K562 (cell line): ENCODE data around the gene RPL39. TPM values are rescaled to one million over a fixed set of nuclear protein-coding genes. Genes with fewer than 3 reads are reported as not detected.

ENCODE experiments used
- ARNT ChIP-seq, 2 experiments: fragments of 450-650 bp; IDR thresholded peaks; 2 replicates each; pipeline ENCODE4 v1.6.1; 2016; ENCODE audit warnings: mild to moderate bottlenecking in 1 of 2
- BRCA1 ChIP-seq, 2 experiments: fragments of 450-650 bp in 1 of 2; sonication (generic) in 1 of 2; formaldehyde crosslinking in 1 of 2; IDR thresholded peaks; 2 replicates each; pipeline versions ENCODE4 v1.5.0 to v1.6.1; 2017 to 2020; ENCODE audit warnings: mild to moderate bottlenecking in 1 of 2, missing genetic modification reagents in 1 of 2
- CC2D1A ChIP-seq: fragments of 450-650 bp; IDR thresholded peaks from 2 replicates; pipeline ENCODE4 v1.6.1; 2017; ENCODE audit warnings: mild to moderate bottlenecking
- HDAC3 ChIP-seq: fragments of 450-650 bp; IDR thresholded peaks from 2 replicates; pipeline ENCODE4 v1.6.1; 2018; ENCODE audit warnings: borderline replicate concordance, mild to moderate bottlenecking, moderate library complexity; ENCODE audit not compliant: partially characterized antibody
- JUNB ChIP-seq: fragments of 450-650 bp; formaldehyde crosslinking; conservative IDR thresholded peaks from 2 replicates; pipeline ENCODE4 v1.4.0; 2020; ENCODE audit warnings: mild to moderate bottlenecking
- MECOM ChIP-seq: fragments of 250-450 bp; sonication (Bioruptor Pico); IDR thresholded peaks from 2 replicates; pipeline ENCODE4 v1.8.0; 2022; ENCODE audit warnings: inconsistent platforms
- MEF2D ChIP-seq: conservative IDR thresholded peaks from 2 replicates; pipeline ENCODE4 v1.6.1; 2016; ENCODE audit warnings: low read depth, missing genetic modification characterization, missing compliant biosample characterization
- NEUROD1 ChIP-seq: fragments of 150-350 bp; IDR thresholded peaks from 2 replicates; pipeline ENCODE4 v1.6.1; 2014; ENCODE audit warnings: borderline replicate concordance, low read length, low read depth; ENCODE audit not compliant: partially characterized antibody
- NR2C1 ChIP-seq, 2 experiments: fragments of 450-650 bp; IDR thresholded peaks; 2 replicates each; pipeline ENCODE4 v1.6.1; 2017; ENCODE audit warnings: mild to moderate bottlenecking in 2 of 2, antibody characterized with exemption in 1 of 2, inconsistent platforms in 1 of 2, missing compliant biosample characterization in 1 of 2, missing genetic modification characterization in 1 of 2
- NUFIP1 ChIP-seq: fragments of 450-650 bp; IDR thresholded peaks from 2 replicates; pipeline ENCODE4 v1.6.1; 2018; ENCODE audit not compliant: partially characterized antibody
- POLR2B ChIP-seq: fragments of 450-650 bp; IDR thresholded peaks from 2 replicates; pipeline ENCODE4 v1.6.1; 2018; ENCODE audit warnings: low read depth; ENCODE audit not compliant: partially characterized antibody
- POLR3A ChIP-seq: IDR thresholded peaks from 2 replicates; pipeline ENCODE4 v1.6.1; 2011; ENCODE audit warnings: borderline replicate concordance, mild to moderate bottlenecking, moderate library complexity; ENCODE audit not compliant: insufficient read length, insufficient read depth; ENCODE audit errors: extremely low read depth
- PTTG1 ChIP-seq: fragments of 450-650 bp; IDR thresholded peaks from 2 replicates; pipeline ENCODE4 v1.6.1; 2016; ENCODE audit warnings: low read depth, mild to moderate bottlenecking, missing genetic modification characterization, missing compliant biosample characterization
- PYGO2 ChIP-seq: fragments of 450-650 bp; IDR thresholded peaks from 2 replicates; pipeline ENCODE4 v1.6.1; 2016; ENCODE audit warnings: mild to moderate bottlenecking, missing genetic modification characterization, moderate library complexity, missing compliant biosample characterization
- RBFOX2 ChIP-seq: fragments of 200-400 bp; formaldehyde crosslinking; IDR thresholded peaks from 2 replicates; pipeline ENCODE4 v1.6.1; 2017; ENCODE audit warnings: low read depth, mild to moderate bottlenecking, low read length, moderate library complexity
- SAFB ChIP-seq: fragments of 200-400 bp; formaldehyde crosslinking; IDR thresholded peaks from 2 replicates; pipeline ENCODE4 v1.6.1; 2017; ENCODE audit warnings: low read depth, low read length, borderline replicate concordance
- TAF7 ChIP-seq: fragments of 450-650 bp; IDR thresholded peaks from 2 replicates; pipeline ENCODE4 v1.6.1; 2016; ENCODE audit warnings: missing genetic modification characterization, missing compliant biosample characterization
- TEAD4 ChIP-seq, 2 experiments: sonication (generic) in 1 of 2; formaldehyde crosslinking in 1 of 2; IDR thresholded peaks; 2 replicates each; pipeline versions ENCODE4 v1.6.1 to v1.8.0; 2012 to 2022; ENCODE audit warnings: borderline replicate concordance in 1 of 2, inconsistent platforms in 1 of 2, low read length in 1 of 2, mild to moderate bottlenecking in 1 of 2, missing genetic modification reagents in 1 of 2
- ZNF133 ChIP-seq: fragments of 250-450 bp; sonication (Bioruptor Pico); IDR thresholded peaks from 2 replicates; pipeline ENCODE4 v1.4.0; 2020; ENCODE audit warnings: mild to moderate bottlenecking
- ZNF134 ChIP-seq: fragments of 250-450 bp; sonication (Bioruptor Pico); conservative IDR thresholded peaks from 2 replicates; pipeline ENCODE4 v1.4.0; 2020
- polyA plus RNA-seq, 8 experiments: library from polyadenylated mRNA; depleted of rRNA in 4 of 8; stranded (reverse) in 5 of 8; unstranded in 3 of 8; fragments of >200 nt; fragmentation: Nextera tagmentation in 2 of 8; fragmentation: Illumina TruSeq in 1 of 8; extraction: Ambion mirVana in 2 of 8; extraction: Trizol in 1 of 8; gene quantifications; 2 replicates each; pipeline versions ENCODE4 v1.2.1 to v1.2.3, GENCODE V29; 2011 to 2014; ENCODE audit warnings: inconsistent platforms in 1 of 8, missing spikeins in 1 of 8
- total RNA-seq, 7 experiments: library from RNA; depleted of rRNA in 6 of 7; stranded (reverse); fragments of >200 nt in 6 of 7; fragmentation: Illumina TruSeq in 2 of 7; extraction: Trizol in 2 of 7; gene quantifications; 2 replicates each; pipeline versions ENCODE4 v1.2.1 to v1.2.3, GENCODE V29; 2011 to 2021; ENCODE audit warnings: low replicate concordance in 1 of 7
- TF ChIP-seq, protein P1 (sequence below): fragments of 450-650 bp; IDR thresholded peaks from 2 replicates; pipeline ENCODE4 v1.6.1; 2016
- TF ChIP-seq, protein P2 (sequence below): fragments of 250-450 bp; sonication (Bioruptor Pico); IDR thresholded peaks from 2 replicates; pipeline ENCODE4 v1.8.0; 2022; ENCODE audit warnings: moderate library complexity, mild to moderate bottlenecking, inconsistent platforms
- TF ChIP-seq, protein P3 (sequence below): sonication (generic); formaldehyde crosslinking; IDR thresholded peaks from 2 replicates; pipeline ENCODE4 v1.8.0; 2023; ENCODE audit warnings: mild to moderate bottlenecking, missing genetic modification reagents
- TF ChIP-seq, protein P4 (sequence below): fragments of 250-450 bp; sonication (Bioruptor Pico); IDR thresholded peaks from 2 replicates; pipeline ENCODE4 v1.6.1; 2021; ENCODE audit warnings: mild to moderate bottlenecking
- TF ChIP-seq, protein P5 (sequence below): fragments of 450-650 bp; IDR thresholded peaks from 2 replicates; pipeline ENCODE4 v1.7.0; 2016; ENCODE audit warnings: borderline replicate concordance

RPL39 gene
- total and polyA plus RNA-seq, 9 of the 15 experiments (the other 6 are each of a cell fraction or from before 2014, with no cell fraction given), result 1,382 to 5,043 (median 3,226) TPM

DNA sequence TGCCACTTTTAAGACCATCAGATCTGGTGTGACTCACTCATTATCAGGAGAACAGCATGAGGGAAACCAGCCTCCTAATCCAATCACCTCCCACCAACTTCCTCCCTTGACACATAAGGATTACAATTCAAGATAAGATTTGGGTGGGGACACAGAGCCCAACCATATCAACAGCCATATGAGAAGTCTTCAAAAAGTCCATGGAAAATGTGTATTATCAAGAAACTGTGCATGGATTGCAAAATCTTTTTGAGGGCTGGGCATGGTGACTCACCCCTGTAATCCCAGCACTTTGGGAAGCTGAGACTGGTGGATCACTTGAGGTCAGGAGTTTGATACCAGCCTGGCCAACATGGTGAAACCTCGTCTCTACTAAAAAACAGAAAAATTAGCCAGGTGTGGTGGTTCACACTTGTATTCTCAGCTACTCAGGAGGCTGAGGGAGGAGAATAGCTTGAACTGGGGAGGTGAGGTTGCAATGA, 17.8 kb upstream of the RPL39 start (continued):
- TF ChIP-seq BRCA1 (IDR thresholded peaks at IDR 0.05) (no peak), BRCA1 (CRISPR knock-in tag; IDR thresholded peaks at IDR 0.05) (no peak), HDAC3 (peak; percentile 78), ZNF134 (CRISPR knock-in tag) (no peak), MECOM (CRISPR knock-in tag) (no peak), POLR3A (no peak), SAFB (no peak), JUNB (CRISPR knock-in tag) (peak; percentile 49; the same call in 1 of the 2 replicates), RBFOX2 (no peak), TEAD4 (IDR thresholded peaks at IDR 0.05; ENCODE audit: low read length) (peak; percentile 90), TEAD4 (CRISPR knock-in tag; IDR thresholded peaks at IDR 0.05; ENCODE audit: borderline replicate concordance) (no peak), PTTG1 (tag) (no peak), MEF2D (tag) (no peak), TAF7 (tag) (no peak), NEUROD1 (no peak), PYGO2 (no peak), CC2D1A (peak; percentile 98), NUFIP1 (no peak), ZNF133 (no peak), ARNT (IDR thresholded peaks at IDR 0.05) (peak in 1 of 2 experiments; percentile 87; a peak in 1 of 4 replicates), NR2C1 (IDR thresholded peaks at IDR 0.05) (no peak), NR2C1 (tag; IDR thresholded peaks at IDR 0.05) (no peak), POLR2B (no peak)
- TF ChIP-seq, protein P1, sequence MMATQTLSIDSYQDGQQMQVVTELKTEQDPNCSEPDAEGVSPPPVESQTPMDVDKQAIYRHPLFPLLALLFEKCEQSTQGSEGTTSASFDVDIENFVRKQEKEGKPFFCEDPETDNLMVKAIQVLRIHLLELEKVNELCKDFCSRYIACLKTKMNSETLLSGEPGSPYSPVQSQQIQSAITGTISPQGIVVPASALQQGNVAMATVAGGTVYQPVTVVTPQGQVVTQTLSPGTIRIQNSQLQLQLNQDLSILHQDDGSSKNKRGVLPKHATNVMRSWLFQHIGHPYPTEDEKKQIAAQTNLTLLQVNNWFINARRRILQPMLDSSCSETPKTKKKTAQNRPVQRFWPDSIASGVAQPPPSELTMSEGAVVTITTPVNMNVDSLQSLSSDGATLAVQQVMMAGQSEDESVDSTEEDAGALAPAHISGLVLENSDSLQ, result peak; percentile 74
- TF ChIP-seq, protein P2, sequence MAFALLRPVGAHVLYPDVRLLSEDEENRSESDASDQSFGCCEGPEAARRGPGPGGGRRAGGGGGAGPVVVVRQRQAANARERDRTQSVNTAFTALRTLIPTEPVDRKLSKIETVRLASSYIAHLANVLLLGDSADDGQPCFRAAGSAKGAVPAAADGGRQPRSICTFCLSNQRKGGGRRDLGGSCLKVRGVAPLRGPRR (CRISPR knock-in tag), result no peak
- TF ChIP-seq, protein P3, sequence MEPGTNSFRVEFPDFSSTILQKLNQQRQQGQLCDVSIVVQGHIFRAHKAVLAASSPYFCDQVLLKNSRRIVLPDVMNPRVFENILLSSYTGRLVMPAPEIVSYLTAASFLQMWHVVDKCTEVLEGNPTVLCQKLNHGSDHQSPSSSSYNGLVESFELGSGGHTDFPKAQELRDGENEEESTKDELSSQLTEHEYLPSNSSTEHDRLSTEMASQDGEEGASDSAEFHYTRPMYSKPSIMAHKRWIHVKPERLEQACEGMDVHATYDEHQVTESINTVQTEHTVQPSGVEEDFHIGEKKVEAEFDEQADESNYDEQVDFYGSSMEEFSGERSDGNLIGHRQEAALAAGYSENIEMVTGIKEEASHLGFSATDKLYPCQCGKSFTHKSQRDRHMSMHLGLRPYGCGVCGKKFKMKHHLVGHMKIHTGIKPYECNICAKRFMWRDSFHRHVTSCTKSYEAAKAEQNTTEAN (CRISPR knock-in tag), result no peak
- TF ChIP-seq, protein P4, sequence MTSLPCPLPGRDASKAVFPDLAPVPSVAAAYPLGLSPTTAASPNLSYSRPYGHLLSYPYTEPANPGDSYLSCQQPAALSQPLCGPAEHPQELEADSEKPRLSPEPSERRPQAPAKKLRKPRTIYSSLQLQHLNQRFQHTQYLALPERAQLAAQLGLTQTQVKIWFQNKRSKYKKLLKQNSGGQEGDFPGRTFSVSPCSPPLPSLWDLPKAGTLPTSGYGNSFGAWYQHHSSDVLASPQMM (CRISPR knock-in tag), result no peak
- TF ChIP-seq, protein P5, sequence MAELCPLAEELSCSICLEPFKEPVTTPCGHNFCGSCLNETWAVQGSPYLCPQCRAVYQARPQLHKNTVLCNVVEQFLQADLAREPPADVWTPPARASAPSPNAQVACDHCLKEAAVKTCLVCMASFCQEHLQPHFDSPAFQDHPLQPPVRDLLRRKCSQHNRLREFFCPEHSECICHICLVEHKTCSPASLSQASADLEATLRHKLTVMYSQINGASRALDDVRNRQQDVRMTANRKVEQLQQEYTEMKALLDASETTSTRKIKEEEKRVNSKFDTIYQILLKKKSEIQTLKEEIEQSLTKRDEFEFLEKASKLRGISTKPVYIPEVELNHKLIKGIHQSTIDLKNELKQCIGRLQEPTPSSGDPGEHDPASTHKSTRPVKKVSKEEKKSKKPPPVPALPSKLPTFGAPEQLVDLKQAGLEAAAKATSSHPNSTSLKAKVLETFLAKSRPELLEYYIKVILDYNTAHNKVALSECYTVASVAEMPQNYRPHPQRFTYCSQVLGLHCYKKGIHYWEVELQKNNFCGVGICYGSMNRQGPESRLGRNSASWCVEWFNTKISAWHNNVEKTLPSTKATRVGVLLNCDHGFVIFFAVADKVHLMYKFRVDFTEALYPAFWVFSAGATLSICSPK, result no peak
